ENCODE measurements around the gene EPN2. TPM values are rescaled to one million over a fixed set of nuclear protein-coding genes. Genes with fewer than 3 reads are reported as not detected.

EPN2 gene
- total RNA-seq, 1 donor from 2014 or later = 78.4 TPM

- DNase-seq (ENCODE audit: low spot score) = peak; percentile 74
- intact Hi-C loops (cut with DNase I) = no loop called here
Observed at GRCh38 chr17:19237389-19238166, 412 bp downstream of the EPN2 start.

- peak; percentile 76 for DNase-seq (ENCODE audit: low spot score)
- intact Hi-C loops (cut with DNase I) = no loop called here
Observed at GRCh38 chr17:19238167-19238505, 970 bp downstream of the EPN2 start.

GRCh38 chr17:19239544-19239943, 2.4 kb downstream of the EPN2 start:
- peak; percentile 68 for DNase-seq (ENCODE audit: low spot score)
- intact Hi-C loops (cut with DNase I) = no loop called here

GRCh38 chr17:19242323-19242722, 5.2 kb downstream of the EPN2 start:
- no peak for DNase-seq (ENCODE audit: low spot score)
- intact Hi-C loops (cut with DNase I) = no loop called here

- intact Hi-C loops (cut with DNase I) = no loop called here
- no peak for DNase-seq (ENCODE audit: low spot score)
Observed at GRCh38 chr17:19242926-19243325, 5.8 kb downstream of the EPN2 start.

GRCh38 chr17:19243838-19244237, 6.7 kb downstream of the EPN2 start:
- peak; percentile 15 for DNase-seq (ENCODE audit: low spot score)
- intact Hi-C loops (cut with DNase I) = no loop called here

- no peak for DNase-seq (ENCODE audit: low spot score)
- intact Hi-C loops (cut with DNase I) = no loop called here
Observed at GRCh38 chr17:19244357-19244756, 7.2 kb downstream of the EPN2 start.

- intact Hi-C loops (cut with DNase I) = no loop called here
- no peak for DNase-seq (ENCODE audit: low spot score)
Observed at GRCh38 chr17:19244781-19245180, 7.6 kb downstream of the EPN2 start.

GRCh38 chr17:19247473-19247872, 10.3 kb downstream of the EPN2 start:
- DNase-seq (ENCODE audit: low spot score) = no peak
- intact Hi-C loops (cut with DNase I) = loop anchor here (2.0 kb wide), 1 partner anchor 13 kb away; no protein-coding TSS in a partner anchor

GRCh38 chr17:19248151-19248927, 11.2 kb downstream of the EPN2 start:
- no peak for DNase-seq (ENCODE audit: low spot score)
- intact Hi-C loops (cut with DNase I) = no loop called here

- intact Hi-C loops (cut with DNase I) = no loop called here
- DNase-seq (ENCODE audit: low spot score) = no peak
Observed at GRCh38 chr17:19248928-19249574, 11.9 kb downstream of the EPN2 start.

- DNase-seq (ENCODE audit: low spot score) = no peak
- intact Hi-C loops (cut with DNase I) = no loop called here
Observed at GRCh38 chr17:19249681-19250080, 12.5 kb downstream of the EPN2 start.

GRCh38 chr17:19250421-19251173, 13.4 kb downstream of the EPN2 start:
- DNase-seq (ENCODE audit: low spot score) = no peak
- intact Hi-C loops (cut with DNase I) = no loop called here

GRCh38 chr17:19253112-19253511, 15.9 kb downstream of the EPN2 start:
- DNase-seq (ENCODE audit: low spot score) = no peak
- intact Hi-C loops (cut with DNase I) = no loop called here

- DNase-seq (ENCODE audit: low spot score) = no peak
- intact Hi-C loops (cut with DNase I) = no loop called here
Observed at GRCh38 chr17:19254651-19255050, 17.5 kb downstream of the EPN2 start.

GRCh38 chr17:19255279-19255678, 18.1 kb downstream of the EPN2 start:
- DNase-seq (ENCODE audit: low spot score) = no peak
- intact Hi-C loops (cut with DNase I) = no loop called here

- intact Hi-C loops (cut with DNase I) = no loop called here
- DNase-seq (ENCODE audit: low spot score) = no peak
Observed at GRCh38 chr17:19258371-19258770, 21.2 kb downstream of the EPN2 start.

- intact Hi-C loops (cut with DNase I) = loop anchor here (2.0 kb wide), 1 partner anchor 14 kb away; no protein-coding TSS in a partner anchor
- no peak for DNase-seq (ENCODE audit: low spot score)
Observed at GRCh38 chr17:19260958-19261357, 23.8 kb downstream of the EPN2 start.

GRCh38 chr17:19261426-19261825, 24.3 kb downstream of the EPN2 start:
- intact Hi-C loops (cut with DNase I) = loop anchor here (2.0 kb wide), 1 partner anchor 15 kb away; no protein-coding TSS in a partner anchor
- no peak for DNase-seq (ENCODE audit: low spot score)

All from cardiac septum (tissue), 1 donor.